GM18873 (cell line): ENCODE data around the gene RBMS1.

Experiments used
- ATAC-seq: cut with Tn5 transposase; IDR thresholded peaks from one replicate; pipeline ENCODE4 v1.9.1; 2021; ENCODE audit warnings: mild to moderate bottlenecking, moderate library complexity, moderate number of reproducible peaks; ENCODE audit not compliant: unreplicated experiment, low FRiP score

RBMS1 gene

DNA sequence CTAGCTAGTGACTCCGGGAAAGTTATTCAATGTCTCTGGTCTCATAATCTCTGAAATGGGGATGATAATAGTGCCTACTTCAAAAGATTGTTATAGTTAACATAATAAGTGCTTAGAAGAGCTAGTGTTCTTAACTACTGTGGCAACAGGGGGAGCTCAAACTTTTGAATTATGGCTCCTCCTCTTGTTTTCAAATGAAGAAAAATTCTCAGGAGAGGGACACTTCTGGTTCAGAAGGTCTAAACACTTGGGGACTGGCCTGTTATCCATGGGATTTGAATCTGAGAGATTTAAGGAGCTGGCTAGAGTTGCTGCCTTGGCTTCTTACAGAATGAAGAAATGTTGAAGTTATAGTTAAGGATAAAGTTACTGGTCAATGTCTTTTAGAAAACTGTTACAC is 201.4 kb downstream of the RBMS1 start:
- ATAC-seq: no peak

DNA sequence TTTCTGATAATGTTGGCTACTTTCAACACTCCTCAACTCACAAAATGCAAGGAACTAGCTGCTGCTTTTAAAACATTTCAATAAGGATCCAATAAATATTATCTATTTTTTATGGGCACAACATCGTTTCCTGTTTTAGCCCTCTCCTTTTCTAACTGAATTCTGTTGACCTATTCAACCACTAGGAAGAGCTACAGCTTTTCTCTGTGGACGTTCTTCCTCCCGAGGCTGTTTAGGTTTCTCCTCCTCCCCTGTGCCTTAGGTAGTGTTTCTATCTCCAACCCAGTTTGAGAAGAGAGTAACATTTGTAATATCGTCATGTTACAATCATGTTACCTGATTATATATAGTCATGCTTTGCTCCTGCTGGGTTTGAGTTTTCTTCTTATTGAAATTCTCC is 202.2 kb downstream of the RBMS1 start:
- ATAC-seq: no peak

DNA sequence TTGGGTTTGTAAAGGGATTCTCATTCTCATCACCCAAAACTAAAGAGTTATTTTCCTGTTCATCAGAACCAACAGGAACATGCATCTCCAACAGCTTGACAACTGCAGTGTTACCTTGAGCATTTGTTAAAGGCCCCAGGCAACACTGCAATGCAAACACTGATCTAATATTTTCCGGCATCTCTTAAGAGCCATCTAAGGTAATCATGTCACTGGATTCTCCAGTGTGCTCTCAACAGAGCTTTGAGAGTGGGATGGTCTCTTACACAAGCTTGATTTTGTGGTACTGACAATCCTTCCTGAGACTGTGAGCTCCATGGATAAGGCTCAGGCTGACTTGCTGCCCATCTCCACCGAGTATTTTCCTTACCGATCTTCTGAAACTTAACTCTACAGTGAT is 203.0 kb downstream of the RBMS1 start:
- no peak for ATAC-seq

DNA sequence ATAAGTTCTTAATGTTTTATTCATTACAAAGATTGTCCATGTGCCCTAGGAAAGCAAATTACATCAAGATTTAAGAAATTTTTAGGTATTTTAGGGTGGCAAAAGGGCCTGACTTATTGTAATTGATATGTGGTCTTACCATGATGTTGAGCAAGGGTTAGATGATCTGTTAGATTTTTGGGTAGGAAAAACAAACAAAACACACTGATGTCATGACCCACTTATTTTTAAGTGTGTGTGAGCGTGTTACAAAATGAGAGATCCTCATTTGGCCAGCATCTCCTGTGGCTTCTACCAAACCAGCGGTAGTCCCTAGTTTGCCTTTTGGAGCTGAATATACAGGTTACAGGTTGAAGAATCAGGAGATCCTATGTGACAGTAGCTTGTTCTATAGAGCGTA is 203.8 kb downstream of the RBMS1 start:
- no peak for ATAC-seq

DNA sequence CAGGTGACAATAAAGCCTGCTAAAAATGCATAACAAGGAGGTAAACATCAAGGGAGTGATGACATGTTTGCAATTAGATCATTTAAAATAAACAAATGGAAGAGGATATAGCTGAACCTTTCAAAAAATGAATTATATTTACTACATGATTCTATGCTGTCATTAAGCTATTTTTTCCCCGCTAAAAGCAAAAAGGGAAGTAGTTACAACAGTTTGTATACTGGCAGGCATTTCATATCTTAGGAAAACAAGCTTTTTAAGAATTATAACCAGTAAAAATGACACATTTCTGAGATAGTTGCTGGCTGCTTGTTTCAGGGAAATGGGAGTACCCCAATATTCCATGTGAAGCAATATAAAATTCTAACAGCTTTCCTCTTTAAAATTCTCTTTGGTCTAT is 204.5 kb downstream of the RBMS1 start:
- no peak for ATAC-seq

DNA sequence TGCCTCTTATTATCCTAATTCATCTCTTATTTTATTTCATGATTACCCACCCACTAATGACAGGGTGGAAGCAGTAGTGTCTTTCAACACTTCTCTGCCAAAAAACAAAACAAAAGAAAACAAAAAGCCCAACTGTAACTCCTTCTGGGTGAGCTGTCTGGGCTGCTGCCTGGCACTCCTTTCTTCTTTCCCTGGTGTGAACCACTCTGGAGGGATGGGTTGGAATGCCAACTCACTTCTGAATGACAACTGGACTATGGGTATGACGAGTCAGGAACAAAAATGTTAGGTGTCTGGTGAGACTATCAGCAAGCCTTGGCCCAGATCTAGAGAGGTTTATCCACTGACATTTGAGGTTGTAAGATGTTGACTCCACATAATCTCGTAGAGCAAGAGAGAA is 205.3 kb downstream of the RBMS1 start:
- no peak for ATAC-seq

DNA sequence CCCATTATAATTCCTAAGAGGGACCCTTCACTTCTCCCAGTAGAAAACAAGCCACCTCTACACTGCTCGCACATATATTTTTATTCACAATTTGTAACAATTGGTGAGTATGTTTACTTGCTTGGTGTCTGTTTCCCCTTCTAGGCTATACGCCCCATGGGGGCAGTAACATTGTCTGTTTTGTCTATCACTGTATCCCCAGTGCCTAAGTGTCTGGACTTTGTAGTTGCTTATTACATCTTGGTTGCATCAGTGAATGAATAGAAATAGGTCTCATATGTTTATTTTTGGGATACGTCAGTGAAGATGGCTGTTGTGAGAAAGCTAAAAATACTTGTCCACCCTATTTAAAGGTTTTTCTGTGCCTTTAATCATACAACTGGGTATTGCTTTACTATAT is 206.1 kb downstream of the RBMS1 start:
- ATAC-seq: no peak

DNA sequence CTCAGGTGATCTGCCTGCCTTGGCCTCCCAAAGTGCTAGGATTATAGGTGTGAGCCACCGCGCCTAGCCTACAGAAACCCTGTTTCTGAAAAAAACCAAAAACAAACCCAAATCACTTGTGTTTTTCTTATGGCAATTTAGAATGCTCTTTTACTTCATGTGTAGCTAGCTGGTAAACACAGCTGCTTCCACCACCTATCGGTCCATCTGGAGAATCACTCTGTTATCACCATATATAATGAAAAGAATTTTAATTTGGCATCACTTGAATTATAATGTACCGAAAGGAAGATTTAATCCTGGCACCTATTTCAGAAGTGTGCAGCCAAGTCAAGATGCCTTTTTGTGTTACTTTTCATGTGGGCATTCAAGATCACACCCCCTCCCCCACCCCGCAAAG is 207.1 kb downstream of the RBMS1 start:
- no peak for ATAC-seq

DNA sequence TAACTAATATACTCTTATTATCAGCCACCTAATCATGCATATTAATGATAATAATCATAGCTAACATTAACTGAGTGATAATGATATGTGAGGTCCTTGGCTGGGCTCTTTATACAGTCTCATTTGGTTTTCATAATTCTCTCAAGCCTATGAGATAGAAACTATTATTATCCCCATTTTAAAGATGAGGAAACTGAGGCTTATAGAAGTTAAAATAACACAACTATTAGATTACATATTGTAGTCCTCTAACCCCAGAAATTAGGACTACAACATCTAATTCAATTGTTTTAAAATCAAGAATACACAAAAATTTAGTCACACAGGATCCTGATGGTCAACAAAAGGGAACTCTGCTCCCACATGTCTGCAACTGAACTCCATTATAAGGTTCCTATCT is 209.9 kb downstream of the RBMS1 start:
- ATAC-seq: no peak

DNA sequence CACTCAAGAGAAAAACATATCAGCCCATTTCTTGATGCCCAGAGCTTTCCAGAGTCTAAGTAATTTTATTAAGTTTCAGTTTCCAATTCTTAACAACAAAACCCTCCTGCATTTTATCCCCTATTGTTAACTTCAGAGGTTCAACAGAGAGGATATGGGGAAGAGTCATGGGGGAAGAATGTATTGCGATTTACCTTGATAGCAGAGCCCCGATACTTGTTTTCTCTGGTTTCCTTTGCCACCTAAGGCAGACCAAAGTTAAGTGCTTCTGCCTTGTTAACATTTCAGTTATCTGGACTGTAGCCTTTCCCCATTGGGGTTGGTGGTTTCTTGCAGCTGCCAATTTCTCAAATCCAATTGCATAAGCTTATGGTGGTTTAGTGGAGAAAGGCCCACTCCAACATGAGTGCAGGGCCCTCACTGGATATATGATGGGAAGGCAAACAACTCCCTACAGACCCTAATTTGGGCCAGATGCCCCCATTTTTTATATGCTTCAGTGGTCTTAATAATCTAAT is 211.5 kb downstream of the RBMS1 start:
- ATAC-seq: no peak

DNA sequence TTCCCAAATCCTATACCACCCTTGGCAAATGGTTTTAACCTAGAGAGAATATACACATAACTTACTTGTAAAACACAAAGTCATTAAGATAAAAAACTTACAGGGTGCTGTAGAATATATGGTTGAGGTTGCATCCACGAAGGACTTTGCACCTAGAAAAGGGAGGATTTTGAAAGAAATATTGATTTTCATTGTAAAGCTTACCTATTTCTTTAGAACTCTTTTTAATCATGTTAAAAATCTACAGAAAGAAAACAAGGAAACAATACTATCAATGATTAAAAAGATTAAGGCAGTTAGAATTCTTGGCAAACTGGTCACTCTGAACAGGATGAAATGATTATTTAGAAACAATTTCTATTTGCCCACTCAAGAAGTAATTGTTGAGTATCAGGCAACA is 212.4 kb downstream of the RBMS1 start:
- ATAC-seq: no peak

DNA sequence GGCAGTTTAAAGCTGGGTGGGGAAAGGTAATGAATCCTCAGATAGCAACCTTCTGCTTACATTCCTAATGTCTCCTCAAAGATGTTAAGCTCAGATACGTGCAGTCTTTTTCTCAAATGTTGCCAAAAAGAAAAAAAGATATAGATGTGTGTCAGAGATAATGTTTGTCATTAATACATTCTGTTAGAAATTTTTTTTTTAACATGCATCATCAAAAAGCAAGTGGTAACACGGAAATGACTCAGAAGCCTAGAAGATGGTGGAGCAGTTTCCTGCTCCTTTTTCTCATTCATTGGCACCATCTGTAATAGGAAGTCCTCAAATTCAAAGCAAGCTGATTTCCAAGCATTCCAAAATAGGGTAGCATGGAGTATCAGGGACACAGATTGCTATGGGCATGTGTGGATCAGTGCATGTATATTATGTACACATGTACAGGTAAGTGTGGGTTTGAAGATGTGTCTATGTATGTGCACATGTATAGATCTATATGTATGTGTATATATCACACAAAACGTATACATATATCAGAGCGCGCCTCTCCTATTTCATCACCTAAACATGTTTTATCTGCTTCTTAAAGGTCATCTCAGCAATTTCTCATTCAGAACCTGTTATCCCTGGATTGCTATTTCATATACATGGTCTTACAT is 213.7 kb downstream of the RBMS1 start:
- no peak for ATAC-seq

DNA sequence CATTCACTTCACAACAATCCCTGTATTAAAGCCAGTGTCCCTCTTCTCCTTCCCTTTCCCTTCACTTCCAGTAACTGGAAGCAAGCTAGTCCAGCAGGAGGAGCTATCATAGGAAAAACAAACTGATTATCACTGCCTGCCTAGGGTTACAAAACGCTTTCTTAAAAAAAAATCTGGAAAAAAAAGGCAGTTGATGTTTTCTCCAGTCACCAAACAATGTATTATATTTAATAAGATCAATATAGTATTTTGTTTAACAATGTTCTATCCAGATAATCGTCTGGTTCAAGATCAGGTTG is 214.8 kb downstream of the RBMS1 start:
- ATAC-seq: no peak

DNA sequence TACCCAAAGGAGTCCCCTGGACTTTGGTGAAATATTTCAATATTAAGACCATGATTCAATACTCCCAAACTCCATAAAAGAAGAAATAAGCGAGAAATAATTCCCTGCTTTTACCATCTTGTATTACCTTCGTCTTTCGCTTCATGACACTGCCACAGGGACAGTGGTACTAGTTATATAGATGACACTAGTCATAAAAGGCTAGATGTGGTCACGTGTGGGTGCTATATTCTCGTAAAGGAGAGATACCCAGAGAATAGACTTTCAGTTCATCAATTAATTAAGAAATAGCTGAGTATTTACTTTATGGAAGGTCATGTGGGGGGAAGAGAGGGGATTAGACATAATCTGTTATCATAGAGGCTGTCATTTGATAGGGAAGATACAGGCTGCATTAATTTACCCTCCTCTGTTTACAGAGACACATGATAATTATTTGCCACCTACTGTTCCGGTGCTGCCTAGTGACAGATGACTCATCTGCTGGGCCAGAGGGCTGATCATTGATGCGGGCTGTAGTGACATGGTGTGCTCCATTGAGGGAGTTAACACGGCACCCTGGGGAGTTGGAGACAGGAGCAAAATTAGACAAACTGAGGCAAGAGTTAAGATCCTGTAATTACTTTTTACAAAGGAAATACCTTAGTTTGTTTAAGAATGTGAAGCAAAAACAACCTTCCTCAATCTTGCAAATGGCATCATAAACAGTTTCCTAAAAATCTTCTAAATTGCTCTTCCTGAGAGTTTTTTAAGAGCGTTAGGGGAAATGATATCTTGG is 215.3 kb downstream of the RBMS1 start:
- ATAC-seq: peak; percentile 80

DNA sequence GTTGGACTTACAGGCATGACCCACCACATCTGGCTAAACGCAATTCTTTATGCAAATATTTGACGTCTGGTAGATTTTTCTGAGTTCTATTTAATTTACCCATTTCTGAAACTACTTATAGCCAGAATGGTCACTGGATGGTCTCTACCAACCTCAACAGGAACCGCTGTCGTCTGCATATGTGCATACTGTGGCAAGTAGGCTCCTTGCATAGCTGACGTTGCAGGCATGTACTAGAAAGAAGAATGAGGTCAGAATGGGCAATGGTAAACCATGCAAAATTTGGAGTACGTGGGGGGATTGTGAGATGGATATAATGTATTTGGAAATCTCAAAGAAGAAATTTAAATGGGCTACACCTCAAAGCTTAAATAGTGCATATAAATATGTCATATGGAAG is 216.5 kb downstream of the RBMS1 start:
- ATAC-seq: no peak

DNA sequence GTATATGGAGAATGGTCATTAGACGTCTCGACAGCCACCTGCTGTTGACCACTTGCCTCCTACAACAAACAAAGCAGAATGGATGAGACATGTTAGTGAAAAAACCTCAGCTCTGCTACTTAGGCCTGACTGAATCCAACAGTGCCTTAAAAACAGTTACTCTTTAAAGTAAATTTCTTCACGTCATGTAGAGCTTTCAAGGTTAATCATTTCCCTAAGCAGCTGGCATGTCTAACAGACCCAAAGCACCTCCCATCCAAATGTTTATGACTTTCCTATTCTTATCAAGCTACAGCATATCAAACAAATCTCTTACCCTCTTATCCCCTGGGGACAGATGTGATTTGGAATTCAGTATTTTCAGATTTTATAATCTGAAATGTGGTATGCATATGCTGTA is 218.0 kb downstream of the RBMS1 start:
- ATAC-seq: no peak

DNA sequence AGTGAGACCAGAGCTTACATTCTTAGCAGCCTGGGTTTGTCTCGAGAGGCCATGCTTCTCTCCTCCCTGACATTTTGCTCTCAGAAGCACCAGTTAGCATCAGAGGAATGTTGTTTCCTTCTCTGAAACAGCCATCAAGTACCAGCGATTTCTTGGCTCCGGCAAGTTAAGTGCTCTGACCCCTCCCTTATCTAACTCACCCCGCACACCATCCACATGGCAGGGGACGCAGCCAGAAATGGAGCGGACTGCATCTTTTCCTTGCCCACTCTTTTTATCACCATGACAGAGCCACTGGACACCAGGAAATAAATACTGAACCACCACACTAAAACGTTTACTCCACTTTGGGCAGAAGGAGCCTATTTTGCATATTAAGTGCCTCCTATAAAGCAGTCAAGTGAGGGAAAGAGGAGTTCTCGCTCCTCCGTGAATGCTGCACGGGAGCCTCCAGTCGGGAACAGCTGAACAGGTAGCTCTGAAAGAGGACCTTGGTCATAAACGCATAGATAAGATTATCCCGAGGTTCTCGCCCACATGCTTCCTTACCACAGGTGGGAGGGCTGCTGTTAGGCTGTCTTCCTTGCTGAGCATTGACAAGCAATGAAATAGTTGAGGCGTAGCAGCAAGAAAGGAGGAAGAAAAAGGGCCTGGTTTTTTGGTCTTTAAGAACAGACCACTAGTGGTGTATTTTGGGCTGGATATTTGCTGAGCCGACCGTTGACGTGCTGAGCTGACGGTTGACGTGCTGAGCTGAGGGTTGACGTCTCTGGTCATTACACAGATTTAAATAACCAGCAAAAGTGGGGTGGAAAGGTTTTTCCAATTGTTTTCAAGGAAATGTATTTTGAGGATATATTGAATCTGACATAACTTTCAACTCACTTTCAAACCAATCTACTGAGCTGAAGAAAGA is 222.2 kb downstream of the RBMS1 start:
- no peak for ATAC-seq

DNA sequence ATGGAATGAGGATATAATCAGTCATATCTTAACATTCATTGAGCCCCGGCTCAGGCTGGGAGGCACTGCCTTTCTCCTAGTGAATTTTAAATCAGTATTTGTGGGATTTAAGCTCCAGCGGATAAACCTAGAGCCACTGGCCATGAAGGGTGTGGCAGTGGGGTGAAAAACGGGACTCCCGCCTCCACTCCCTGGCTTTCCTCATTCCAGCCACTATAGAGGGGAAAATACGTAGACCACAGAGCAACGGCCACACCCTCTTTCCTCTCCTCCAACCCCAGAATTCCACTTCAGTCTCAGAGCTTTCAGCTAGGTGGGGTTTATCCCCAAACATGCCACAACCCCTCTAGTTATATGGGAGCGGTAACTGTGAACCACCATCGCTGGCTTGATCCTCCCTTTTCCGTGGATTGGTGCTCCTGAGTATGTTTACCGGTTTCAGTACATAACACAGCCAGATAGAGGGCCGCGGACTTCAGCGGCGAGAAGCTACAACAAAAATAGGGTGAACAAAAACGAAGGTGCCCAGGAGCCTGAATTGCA is 223.0 kb downstream of the RBMS1 start:
- no peak for ATAC-seq

DNA sequence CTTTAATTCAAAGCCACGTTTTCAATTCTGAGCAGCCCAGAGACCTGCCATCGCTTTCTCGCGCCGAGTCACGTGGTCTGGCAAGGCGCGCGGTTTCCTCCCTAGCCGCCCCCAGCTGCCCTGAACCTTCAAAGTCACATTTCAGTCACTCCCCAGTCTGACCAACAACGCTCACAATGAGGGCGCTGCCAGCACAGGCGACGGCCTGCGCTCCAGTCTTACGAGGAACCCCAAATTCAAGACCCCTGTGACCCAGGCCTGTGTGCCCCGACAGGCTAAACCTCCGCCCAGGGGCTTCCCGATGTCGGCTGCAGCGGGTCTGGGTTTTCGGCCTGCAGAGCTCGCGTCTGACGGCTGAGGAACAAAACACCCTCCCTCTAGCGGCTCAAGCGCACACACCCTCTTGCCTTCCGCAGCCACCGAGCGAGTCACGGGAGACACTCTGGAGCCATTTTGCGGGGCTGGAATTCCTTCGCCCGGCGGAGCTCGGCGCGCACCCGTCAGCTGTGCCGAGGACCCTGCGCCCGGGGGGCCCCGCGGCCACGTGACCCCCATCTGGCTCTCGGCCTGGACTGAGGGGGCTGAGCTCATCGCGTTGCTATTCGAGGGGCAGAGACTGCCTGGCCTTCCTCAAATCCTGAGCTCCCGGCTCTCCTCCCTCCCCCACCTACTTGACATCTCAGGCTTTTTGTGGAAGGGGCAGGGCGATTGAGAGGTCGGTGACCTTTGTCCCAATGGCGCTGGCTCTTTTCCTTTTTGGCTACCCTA is 223.6 kb downstream of the RBMS1 start:
- ATAC-seq: peak; percentile 73

DNA sequence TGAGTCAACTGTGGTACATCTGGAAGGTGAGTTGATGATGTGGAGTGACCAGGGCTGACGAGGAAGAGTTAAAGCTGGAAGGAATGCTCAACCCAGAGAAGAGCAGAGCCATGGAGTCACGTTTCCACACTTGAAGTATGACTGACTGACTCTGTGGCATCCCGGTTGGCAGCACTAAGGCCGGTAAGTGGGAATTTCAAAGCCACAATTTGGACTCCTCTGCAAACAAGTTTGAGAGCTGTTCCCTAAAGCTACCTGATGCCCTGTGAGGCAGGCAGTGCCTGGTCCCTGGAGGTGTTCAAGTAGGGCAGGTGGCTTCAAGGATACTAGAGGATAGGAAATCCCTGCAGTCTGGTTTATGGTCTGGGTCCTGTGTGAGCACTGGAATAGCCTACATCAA is 224.2 kb downstream of the RBMS1 start:
- ATAC-seq: no peak
